Occipital lobe (tissue), 2 donors: Measurements from ENCODE around the gene SVOP. TPM values are rescaled to one million over a fixed set of nuclear protein-coding genes. Genes with fewer than 3 reads are reported as not detected.

ENCODE experiments used
- DNase-seq: peaks from one replicate; lab custom pipeline; 2025; lab: John Stamatoyannopoulos, UW
- total RNA-seq: library from RNA; depleted of rRNA; stranded (reverse); fragments of >200 nt; gene quantifications from one replicate; pipeline ENCODE4 v1.2.3, GENCODE V29; 2014

The SVOP gene
- total RNA-seq, 1 donor from 2014 or later, result 30.9 TPM

DNA sequence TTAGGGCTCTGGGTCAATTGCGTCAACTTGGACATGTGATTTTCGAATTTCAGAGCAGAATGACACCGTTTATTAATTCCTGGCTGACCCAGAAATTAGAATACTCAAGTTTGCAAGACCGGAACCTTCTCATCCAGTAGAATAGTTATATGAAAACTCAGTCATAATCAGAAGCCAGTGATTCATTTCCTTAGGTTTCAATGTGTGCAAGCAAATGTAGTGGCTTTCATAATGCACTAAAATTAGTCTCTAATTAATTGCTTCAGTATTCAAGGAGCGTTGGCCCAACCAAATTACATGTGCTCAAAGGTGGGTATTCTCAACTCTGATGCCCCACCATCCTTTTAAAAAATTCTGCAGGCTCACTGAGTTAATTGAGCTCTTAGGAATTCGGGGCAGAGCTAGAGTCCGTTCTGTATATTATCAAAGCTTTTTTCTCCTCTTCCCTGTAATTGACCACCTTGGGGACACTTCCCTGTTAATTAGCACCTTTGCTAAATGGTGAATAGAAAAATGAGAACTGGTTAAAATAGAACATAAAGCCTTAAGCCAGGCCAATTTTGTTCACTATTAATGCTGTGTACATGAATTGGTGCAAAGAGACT, 85.6 kb downstream of the SVOP start:
- DNase-seq, result no peak

DNA sequence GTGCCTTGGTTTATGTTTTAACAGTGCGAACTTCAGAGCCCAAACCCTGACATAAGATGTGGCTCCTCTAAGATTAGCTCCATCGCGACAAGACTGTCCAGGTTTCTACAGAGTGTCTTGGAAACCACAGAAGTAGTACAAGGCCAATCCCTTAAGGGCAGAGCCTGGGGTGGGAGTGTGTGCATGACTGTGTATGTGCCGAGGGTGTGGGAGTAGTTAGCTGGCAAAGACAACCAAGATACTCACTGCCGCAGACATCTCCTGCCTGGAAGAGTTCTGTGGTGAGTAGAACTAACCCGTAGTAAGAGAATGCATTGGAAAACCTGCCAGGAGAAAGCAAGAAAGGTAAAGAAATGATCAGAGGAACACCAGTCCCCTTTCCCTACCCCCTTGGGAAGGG, 86.9 kb downstream of the SVOP start:
- no peak for DNase-seq

DNA sequence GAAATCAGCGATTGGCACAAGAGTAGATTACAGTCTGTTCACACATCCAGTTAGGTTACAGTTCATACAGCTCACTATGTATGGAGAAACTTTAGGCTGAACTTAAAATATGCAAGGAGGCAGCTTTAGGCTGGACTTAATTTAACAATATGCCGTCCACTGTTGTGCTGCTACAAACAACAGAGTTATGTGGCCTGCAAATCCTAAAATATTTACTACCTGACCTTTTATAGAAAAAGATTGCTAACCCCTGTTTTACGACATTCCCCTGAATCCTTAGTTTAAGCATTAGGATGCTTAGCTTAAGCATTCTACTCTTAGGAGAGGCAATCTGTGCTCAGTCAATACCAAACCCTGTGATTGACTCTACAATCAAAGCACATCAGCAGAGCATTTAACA, 90.1 kb downstream of the SVOP start:
- DNase-seq, result no peak

DNA sequence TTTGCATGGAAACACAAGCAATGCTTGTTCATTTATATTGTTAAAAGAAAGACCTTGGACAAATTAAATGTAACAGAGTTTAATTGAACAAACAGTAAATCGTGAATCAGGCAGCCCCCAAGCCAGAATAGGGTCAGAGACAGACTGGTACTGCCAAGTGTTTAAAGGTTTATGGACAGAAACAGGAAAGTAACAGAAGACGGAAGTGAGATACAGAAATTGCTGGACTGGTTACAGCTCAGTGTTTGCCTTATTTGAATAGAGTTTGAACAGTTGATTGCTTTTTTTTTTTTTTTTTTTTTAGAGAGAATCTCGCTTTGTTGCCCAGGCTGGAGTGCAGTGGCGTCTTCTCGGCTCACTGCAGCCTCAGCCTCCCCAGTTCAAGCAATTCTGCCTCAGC, 90.7 kb downstream of the SVOP start:
- no peak for DNase-seq

DNA sequence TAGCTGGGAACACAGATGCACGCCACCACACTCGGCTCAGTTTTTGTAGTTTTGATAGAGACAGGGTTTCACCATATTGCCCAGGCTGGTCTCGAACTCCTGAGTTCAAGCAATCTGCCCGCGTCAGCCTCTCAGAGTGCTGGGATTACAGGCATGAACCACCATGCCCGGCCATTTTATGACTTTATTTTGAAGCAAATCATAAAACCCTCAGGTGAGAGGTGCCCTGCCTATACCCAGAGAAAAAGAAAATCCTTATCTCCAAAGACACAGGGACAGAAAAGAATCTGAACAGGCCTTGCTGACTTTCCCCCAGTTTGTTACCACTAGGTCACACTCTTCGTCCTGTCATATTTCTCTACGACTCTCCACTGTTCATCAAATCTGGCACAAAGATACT, 92.2 kb downstream of the SVOP start:
- DNase-seq, result no peak

DNA sequence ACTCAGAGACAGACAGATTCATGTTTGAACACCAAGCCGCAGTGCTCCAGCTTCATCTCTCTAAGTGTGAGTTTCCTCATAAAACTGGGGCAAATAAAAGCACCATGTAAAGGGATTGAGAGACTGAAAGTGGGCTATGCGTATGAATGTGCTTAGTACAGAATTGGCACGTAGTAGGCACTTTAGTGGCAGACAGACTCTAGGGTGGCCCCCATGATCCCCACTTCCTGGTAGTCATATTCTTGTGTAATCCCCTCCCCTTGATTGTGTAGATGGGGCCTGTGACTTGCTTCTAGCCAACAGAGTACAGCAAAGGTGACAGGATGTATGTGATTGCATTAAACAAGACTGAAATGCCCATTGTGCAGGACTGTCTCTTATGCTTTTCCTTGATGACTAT, 98.0 kb downstream of the SVOP start:
- no peak for DNase-seq

DNA sequence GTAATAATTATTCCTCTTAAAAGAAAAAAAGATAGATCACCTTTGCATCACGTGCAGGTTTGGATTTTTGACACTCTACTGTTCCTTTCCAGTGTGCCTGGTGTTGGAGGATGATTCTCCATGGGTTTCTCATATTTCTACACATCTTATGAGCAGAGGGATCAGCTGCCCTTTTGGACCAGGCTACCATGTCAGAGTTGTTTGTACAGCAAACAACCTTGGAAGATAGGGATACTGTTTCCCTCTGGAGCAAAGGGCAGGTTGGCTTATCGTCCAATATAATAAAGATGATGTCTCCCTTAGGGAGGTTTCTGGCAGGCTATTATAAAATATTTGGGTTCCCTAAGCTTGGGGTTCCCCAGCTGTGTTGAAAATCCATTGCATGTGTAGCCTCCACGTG, 98.9 kb downstream of the SVOP start:
- DNase-seq, result no peak

DNA sequence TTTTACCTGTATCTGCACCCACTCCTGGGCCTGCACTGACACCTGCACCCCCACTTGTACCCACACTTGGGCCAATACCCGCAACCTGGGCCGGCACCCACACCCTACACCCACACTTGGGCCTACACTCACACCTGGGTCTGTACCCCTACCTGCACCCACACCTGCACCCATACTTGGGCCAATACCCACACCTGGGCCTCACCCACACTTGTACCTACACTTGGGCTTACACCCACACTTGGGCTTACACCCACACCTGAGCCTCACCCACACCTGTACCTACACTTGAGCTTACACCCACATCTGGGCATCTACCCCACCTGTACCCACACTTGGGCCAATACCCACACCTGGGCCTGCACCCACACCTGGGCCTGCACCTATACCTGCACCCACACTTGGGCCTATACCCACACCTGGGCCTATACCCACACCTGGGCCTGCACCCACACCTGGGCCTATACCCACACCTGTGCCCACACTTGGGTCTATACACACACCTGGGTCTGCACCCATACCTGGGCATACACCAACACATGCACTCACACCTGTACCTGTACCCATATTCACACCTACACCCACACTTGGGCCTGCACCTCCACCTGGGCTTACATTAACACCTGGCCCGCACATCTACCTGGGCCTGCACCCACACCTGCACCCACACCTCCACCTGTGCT, 101.8 kb downstream of the SVOP start:
- no peak for DNase-seq

DNA sequence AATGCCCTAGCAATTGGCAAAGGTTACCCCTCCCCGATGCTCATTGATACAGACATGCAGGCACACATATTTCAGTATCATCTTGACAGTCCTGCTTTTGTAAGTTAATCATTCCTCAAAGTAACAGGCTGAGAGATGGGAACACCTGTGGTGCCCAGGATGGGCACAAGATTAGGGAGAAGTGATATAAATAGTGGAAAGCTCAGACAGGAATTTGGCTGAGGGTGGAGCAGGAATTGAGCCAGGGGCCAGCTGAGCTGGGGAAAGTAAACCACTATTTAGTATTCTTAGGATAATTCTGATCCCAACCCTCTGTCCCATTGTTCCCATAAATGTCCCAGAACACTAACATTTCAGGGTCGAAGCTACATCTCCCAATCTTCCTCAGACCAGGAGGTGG, 102.7 kb downstream of the SVOP start:
- DNase-seq, result no peak

DNA sequence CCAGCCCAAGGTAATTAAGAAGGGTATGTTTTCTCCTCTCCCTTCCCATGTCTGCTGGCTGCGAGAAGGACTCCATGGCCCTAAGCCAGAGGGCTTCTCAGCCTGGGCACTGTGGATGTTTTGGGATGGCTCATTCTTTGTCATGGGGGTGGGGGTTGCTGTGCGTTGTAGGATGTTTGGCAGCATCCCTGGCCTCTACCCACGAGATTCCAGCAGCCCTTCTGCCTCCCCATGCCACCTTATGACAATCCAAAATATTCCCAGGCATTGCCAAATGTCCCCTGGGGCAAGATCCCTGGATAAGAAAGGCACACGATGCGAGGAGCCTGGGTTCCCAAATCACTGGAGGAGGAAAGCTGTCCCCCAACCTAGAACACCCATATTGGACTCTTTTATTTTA, 104.5 kb downstream of the SVOP start:
- DNase-seq, result no peak

DNA sequence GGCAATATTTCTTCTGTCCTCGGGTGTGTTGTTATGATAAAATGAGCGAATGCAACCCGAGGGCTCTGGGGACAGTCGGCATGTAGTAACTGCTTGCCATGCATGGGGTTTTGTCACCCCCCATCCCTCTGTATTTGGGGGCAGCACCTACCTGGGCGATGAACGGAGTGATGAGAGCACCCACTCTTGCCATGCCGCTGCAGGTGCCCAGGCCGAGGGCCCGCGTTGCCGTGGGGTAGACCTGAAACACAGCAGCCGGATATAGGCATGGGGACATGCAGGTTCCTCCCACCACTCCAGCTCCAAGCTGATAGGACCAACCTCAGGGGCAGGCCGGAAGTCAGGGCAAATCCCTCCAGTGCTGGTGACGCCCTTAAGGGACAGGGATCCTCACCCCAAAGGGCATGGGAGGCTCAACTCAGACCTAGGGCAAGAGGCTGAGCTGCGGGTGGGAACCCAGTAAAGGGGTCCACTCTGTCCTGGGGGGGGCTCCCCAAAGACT, 105.2 kb downstream of the SVOP start:
- no peak for DNase-seq

DNA sequence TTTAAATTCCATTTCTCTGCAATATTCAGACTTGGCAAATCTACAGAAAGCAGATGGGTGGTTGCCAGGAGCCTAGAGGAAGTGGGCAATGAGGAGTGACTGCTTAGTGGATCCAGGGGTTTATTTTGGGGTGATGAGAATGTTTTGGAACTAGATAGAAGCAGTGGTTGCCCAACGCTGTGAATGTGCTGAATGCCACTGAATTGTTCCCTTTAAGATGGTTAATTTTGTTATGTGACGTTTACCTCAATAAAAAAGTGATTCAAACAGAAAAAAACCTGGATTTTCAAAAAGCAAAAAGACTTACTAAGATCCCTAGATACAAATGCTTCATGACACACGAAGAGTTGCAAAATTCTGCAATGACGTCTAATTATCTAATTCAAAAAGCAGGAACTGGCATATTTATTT, 106.7 kb downstream of the SVOP start:
- DNase-seq, result no peak

DNA sequence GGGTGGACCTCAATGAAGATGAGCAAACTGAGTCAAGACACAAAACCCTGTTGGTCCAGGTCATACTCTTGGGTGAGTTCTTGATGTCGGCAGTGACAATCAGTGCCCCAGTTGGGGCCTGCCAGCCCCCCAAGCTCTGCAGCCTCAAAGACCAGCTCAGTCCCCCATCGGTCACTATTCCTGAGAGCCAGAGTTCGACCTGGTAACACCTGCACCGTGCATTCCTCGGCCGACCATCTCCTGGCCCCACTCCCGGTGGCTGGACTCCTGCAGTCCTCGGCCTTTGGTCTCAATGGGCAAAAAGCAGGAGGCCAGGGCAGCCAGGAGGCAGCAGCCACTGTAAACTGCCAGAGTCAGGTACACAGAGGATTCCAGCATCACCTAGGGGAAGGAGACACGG, 108.5 kb downstream of the SVOP start:
- no peak for DNase-seq

DNA sequence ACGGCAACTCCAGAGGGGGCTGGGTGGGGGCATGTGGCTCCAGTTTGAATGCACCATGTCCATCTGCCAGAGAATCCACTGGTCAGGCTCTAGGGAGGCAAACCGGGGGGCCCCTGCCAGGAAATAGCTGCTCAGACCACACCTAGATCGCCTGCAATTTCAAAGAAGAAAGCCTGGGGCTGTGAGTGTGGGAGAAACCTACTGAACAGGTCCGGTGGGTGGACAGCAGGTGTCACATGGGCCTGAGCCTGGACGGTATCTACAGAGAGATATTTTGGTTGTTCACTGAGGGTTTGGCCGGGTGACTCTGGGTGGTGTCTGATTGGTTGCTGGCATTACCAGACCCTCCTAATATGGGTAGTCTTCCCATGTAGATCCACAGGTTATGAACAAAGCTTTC, 109.0 kb downstream of the SVOP start:
- DNase-seq, result no peak

DNA sequence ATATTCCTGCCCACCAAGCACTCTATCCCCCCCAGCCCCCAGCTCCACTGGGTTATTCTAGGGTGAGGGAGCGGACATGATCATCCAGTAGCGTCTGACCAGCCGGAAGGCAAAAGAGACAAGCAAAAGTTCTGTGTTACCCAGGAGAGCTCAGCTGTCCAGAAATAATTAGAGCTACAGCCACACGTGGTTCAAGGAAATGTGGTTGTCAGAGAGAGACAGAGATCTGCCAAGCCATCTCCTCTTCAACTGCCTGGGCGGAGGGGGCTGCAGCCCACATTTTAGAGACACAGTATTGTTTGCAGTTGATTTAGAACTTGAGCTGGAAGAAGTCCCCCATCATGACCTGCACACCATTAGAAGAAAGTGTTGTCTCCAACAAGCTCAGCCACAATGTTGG, 110.5 kb downstream of the SVOP start:
- no peak for DNase-seq

DNA sequence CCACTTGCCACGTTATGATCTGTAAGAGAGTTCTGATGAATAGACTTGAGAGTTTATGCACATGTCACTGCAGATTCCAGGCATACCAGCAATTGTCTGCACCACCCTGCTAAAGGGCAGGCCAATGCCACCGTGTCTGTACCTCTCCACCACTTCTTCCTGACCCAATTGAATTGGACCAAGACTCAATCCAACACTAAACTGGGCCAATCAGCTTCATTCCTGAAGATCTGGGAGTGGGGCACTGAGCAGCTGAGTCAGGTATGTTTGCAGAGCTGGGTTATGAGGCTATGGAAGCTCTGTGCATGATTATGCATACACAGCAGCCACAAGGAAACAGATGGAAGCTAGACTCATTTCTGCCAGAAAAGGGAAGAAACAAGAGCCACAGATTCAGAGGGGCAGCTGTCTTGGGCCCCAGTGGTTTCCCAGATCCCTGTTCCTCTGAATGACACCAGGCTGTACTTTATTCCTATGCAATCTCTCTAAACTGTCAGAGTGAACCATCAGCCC, 113.0 kb downstream of the SVOP start:
- DNase-seq, result no peak

DNA sequence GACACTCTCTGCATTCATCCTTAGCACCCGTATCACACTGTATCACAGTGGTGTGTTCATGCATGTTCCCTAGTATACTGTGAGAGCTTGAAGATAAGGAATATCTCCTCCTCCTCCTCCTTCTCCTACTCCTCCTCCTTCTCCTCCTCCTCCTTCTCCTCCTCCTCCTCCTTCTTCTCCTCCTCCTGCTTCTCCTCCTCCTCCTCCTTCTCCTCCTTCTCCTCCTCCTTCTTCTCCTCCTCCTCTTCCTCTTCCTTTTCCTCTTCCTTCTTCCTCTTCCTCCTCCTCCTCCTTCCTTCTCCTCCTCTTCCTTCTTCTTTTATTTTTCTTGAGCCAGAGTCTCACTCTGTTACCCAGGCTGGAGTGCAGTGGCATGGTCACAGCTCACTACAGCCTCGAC, 113.9 kb downstream of the SVOP start:
- DNase-seq, result no peak

DNA sequence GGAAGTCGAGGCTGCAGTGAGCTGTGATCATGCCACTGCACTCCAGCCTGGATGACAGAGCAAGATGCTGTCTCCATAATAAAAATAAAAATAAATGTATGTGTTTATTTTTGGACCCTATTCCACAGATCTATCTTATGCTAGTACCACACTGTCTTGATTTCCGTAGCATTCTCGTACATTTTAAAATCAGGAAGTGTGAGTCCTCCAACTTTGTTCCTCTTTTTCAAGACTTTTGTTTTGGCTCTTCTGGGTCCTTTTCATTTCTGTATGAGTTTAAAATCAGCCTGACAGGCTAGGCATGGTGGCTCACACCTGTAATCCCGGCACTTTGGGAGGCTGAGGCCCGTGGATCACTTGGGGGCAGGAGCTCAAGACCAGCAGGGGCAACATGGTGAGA, 115.1 kb downstream of the SVOP start:
- no peak for DNase-seq

DNA sequence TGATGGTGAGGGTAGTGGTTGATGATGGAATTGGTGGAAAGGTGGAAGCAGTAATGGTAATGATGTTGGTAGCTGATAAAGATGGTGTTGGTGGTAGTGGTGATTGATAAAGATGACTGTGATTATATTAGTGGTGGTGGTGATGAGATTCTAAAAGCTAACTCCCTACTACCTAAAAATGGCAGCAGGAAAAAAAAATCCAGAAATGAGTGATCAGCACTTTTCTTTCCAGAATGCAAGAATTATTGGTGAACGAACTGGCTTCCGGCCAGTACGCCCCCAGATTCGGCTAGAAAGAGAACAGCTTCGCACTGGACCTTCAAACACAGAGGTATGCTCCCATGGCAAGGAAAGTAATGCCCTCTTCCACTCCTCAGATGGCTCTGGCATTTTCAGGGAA, 121.7 kb downstream of the SVOP start:
- DNase-seq, result no peak

DNA sequence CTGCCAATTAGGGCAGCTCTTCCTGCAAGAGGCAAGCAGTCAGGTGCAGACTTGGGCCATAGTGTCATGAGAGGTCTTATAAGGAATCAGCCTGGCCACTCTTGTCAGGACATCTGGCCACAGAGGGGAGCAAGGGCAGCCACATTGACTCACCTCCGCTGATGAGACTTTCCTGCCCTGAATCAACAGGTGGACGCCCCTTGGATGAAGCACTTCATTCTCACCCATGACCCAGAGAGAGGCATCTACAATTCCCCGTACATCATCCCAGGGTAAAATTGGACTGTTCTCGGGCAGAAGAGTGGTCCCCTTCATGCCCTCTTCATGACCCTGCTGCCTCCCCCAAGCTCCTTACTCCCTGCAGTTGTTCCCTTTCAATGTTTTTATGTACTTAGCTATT, 124.1 kb downstream of the SVOP start:
- no peak for DNase-seq

DNA sequence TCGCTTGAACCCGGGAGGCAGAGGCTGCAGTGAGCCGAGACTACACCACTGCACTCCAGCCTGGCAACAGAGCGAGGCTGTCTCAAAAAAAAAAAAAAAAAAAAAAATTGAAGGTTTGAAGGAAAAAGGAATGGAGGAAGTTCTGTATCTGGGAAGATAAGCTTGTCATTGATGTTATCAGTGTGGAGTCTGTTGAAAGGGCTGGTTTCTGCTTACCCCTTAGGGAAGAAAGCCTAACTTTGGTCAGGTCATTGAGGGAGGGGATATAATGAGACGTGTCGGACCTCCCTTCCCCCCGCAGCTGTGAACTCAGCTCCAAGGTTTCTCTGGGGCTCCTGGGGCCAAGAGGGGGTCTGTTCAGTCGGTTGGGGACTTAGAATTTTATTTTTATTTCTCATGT, 124.5 kb downstream of the SVOP start:
- DNase-seq, result no peak

DNA sequence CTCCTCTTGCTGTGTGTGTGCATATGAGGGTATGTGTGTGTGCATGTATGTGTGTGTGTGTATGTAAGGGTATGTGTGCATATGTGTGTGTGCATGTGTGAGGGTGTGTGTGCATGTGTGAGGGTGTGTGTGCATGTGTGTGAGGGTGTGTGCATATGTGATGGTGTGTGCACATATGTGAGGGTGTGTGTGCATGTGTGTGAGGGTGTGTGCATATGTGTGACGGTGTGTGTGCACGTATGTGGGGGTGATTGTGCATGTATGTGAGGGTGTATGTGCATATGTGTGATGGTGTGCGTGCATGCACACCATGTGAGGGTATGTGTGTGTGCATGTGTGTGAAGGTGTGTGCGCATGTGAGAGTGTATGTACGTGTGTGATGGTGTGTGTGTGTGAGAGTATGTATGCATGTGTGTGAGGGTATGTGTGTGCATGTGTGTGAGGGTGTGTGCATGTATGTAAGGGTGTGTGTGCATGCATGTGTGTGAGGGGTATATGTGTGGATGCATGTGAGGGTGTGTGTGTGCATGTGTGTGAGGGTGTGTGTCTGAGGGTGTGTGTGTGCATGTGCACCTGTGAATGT, 125.6 kb downstream of the SVOP start:
- DNase-seq, result no peak

DNA sequence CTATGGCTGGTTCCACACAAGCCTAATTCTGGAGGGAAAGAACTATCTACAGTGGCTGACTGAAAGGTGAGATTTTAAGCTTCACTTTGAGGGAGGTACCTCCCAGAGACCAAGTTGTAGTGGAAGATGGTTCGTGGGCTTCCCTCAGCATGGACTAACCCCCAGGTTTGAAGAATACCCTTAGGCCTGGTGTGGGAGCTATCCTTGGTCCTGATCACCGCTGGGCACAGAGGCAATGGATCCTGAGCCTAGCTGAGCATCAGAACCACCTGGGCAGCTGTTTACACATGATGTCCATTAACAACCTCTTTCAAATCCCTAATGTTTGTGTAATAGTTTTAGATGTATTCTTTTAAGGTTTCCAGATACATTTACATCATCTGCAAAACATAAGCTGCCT, 130.7 kb downstream of the SVOP start:
- no peak for DNase-seq
